Measurements from ENCODE around the gene MME. TPM values are rescaled to one million over a fixed set of nuclear protein-coding genes. Genes with fewer than 3 reads are reported as not detected.

The MME gene
- total and polyA plus RNA-seq, 2 of the 8 experiments (the other 6 are each of a cell fraction or from before 2014, with no cell fraction given) = 5.0 to 39.6 TPM

GRCh38 chr3:155052470-155052869, 27.6 kb upstream of the MME start:
- no peak overlapping the region for H3K14ac ChIP-seq (ENCODE audit: insufficient read length)
- H3K56ac ChIP-seq (replicated peaks; ENCODE audit: insufficient read length, low read depth, low read length) = no peak overlapping the region
- ChIA-PET CTCF (ENCODE audit: partially characterized antibody) (no interaction called here), POLR2A (ENCODE audit: partially characterized antibody) (no interaction called here)
- no peak overlapping the region for H2BK120ac ChIP-seq (replicated peaks; ENCODE audit: low read depth, low read length)
- no peaks in the 10 kb centered on the region for H3K79me1 ChIP-seq (ENCODE audit: low read depth, low read length)
- H3K4me2 ChIP-seq (ENCODE audit: insufficient read depth in 1 of 2, low read depth in 2 of 2, low read length in 2 of 2) = no peak overlapping the region
- no peak overlapping the region for H2AFZ ChIP-seq (ENCODE audit: low read length)
- H3K36me3 ChIP-seq (ENCODE audit: control insufficient read depth in 2 of 4, insufficient read depth in 4 of 4, low read length in 3 of 4) = peaks cover 0 to 3% (median 0%) of the 10 kb centered on the region in 4 experiments; a peak in 1 of 8 replicates
- no peak overlapping the region for H3K27ac ChIP-seq (ENCODE audit: low read depth, low read length)
- no peak overlapping the region for H2BK12ac ChIP-seq (ENCODE audit: low read depth, low read length)
- H2BK5ac ChIP-seq (ENCODE audit: low read depth, low read length) = no peak overlapping the region
- H3K9ac ChIP-seq (replicated peaks in 1 of 4; ENCODE audit: extremely low read depth in 1 of 4, low read depth in 3 of 4, low read length in 3 of 4) = no peak overlapping the region
- H2AK5ac ChIP-seq (ENCODE audit: low read depth, low read length) = no peak overlapping the region
- H3K27me3 ChIP-seq (replicated peaks in 1 of 4; ENCODE audit: control insufficient read depth in 3 of 4, extremely low read depth in 1 of 4, insufficient read depth in 3 of 4, low read length in 3 of 4) = no peaks in the 10 kb centered on the region
- H2BK15ac ChIP-seq (ENCODE audit: low read length) = no peak overlapping the region
- WGBS, 2 experiments (ENCODE audit: extremely low coverage in 1 of 2, insufficient coverage in 1 of 2, insufficient read length in 1 of 2, insufficient replicate concordance in 2 of 2, low coverage in 1 of 2, low lambda C conversion rate in 2 of 2, missing lambda C conversion rate in 1 of 2) = 61% methylated on average over 2 of the region's 2 CpGs; no CpG with 5 or more reads in 1 of the 2 experiments
- H3K23ac ChIP-seq (ENCODE audit: insufficient read length) = no peak overlapping the region
- FAIRE-seq (no peak), DNase-seq (ENCODE audit: low read depth in 1 of 2, low spot score in 2 of 2) (no peak)
- no peak overlapping the region for H3K18ac ChIP-seq (ENCODE audit: extremely low read depth, low read length)
- no peak overlapping the region for H3K4me3 ChIP-seq (ENCODE audit: extremely low read depth in 1 of 4, insufficient read depth in 2 of 4, low read depth in 3 of 4, low read length in 4 of 4)
- H3K9me3 ChIP-seq (ENCODE audit: insufficient read depth in 2 of 2, low read depth in 1 of 2, low read length in 1 of 2) = peaks cover 23% of the 10 kb centered on the region in 2 experiments
- no peak overlapping the region for H2BK20ac ChIP-seq (ENCODE audit: low read length)
- no peak overlapping the region for H4K5ac ChIP-seq (ENCODE audit: insufficient read length, low read depth, low read length)
- no peaks in the 10 kb centered on the region for H3K4me1 ChIP-seq (replicated peaks in 1 of 4; ENCODE audit: control insufficient read depth in 3 of 4, insufficient read depth in 4 of 4, low read length in 3 of 4)
- H4K91ac ChIP-seq (replicated peaks; ENCODE audit: insufficient read length, low read length) = no peak overlapping the region
- H3K23me2 ChIP-seq (ENCODE audit: low read depth, low read length) = no peaks in the 10 kb centered on the region
- no peak overlapping the region for H3K4ac ChIP-seq (replicated peaks; ENCODE audit: insufficient read length, low read depth, low read length)
- H3K79me2 ChIP-seq (ENCODE audit: control insufficient read depth in 1 of 2, insufficient read depth in 2 of 2, low read length in 2 of 2) = no peaks in the 10 kb centered on the region
- no peaks in the 10 kb centered on the region for H4K20me1 ChIP-seq (replicated peaks in 1 of 2; ENCODE audit: control insufficient read depth in 1 of 2, insufficient read depth in 2 of 2, low read length in 2 of 2)
- H4K8ac ChIP-seq (ENCODE audit: extremely low read depth, insufficient read depth, low read length) = no peak overlapping the region
- TF ChIP-seq SIRT6 (IDR thresholded peaks at IDR 0.05; ENCODE audit: low read length) (no peak), ATF2 (IDR thresholded peaks at IDR 0.05; ENCODE audit: low read length) (no peak), CBX8 (IDR thresholded peaks at IDR 0.05; ENCODE audit: borderline replicate concordance, low read depth, low read length) (no peak), TAF1 (IDR thresholded peaks at IDR 0.05; ENCODE audit: low read depth, low read length) (no peak), TCF12 (IDR thresholded peaks at IDR 0.05; ENCODE audit: low read depth, low read length) (no peak), GTF2F1 (IDR thresholded peaks at IDR 0.05; ENCODE audit: borderline replicate concordance, low read depth, low read length) (no peak), YY1 (IDR thresholded peaks at IDR 0.05; ENCODE audit: low read depth, low read length) (no peak), GABPA (IDR thresholded peaks at IDR 0.05; ENCODE audit: borderline replicate concordance, insufficient read depth, low read length) (no peak), FOSL1 (IDR thresholded peaks at IDR 0.05; ENCODE audit: insufficient read depth, low read depth, low read length) (no peak), CTCF (IDR thresholded peaks at IDR 0.05; ENCODE audit: control extremely low read depth in 1 of 3, insufficient read depth in 1 of 3, low read depth in 1 of 3, low read length in 3 of 3) (no peak)

Measured in H1 (cell line).